ENCODE data around the gene VPS11.

VPS11 gene

GRCh38 chr11:119078675-119079420, 11.2 kb downstream of the VPS11 start:
- DNase-seq (ENCODE audit: low read depth in 2 of 2), result no peak
- TF ChIP-seq CTCF (IDR thresholded peaks at IDR 0.05; ENCODE audit: low read depth, low read length), result no peak
- no peak overlapping the region for H3K4me3 ChIP-seq (replicated peaks in 1 of 2; ENCODE audit: low read depth in 2 of 2, low read length in 2 of 2)

- TF ChIP-seq CTCF (IDR thresholded peaks at IDR 0.05; ENCODE audit: low read depth, low read length), result no peak
- H3K4me3 ChIP-seq (replicated peaks in 1 of 2; ENCODE audit: low read depth in 2 of 2, low read length in 2 of 2), result no peak overlapping the region
- no peak for DNase-seq (ENCODE audit: low read depth in 2 of 2)
Measured at GRCh38 chr11:119081682-119082260, 14.2 kb downstream of the VPS11 start.

DNA sequence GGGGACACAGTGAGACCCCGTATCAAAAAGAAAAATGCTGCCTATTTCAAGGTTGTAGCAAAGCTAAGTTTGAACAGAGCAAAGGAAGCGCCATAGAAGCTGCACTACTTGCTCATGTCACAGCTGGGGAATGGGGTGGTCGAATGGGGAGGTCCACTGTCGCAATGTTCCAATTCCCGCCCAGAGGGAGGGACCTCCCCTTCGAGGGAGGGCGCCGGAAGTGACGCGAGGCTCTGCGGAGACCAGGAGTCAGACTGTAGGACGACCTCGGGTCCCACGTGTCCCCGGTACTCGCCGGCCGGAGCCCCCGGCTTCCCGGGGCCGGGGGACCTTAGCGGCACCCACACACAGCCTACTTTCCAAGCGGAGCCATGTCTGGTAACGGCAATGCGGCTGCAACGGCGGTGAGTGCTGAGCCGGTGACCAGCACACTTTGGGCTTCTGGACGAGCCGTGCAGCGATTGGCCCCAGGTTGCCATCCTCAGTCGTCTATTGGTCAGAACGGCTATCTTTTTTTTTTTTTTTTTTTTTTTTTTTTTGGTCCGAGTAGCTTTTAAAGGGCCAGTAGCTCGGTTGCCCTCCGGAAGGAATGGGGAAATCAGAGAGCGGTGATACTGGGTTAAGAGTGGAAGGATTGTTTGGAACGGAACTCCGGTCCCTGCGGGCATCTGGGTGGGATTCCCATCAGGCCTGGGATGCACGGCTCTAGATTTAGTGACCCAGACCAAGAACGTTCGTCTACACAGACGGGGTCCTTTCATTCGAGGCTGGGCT, 17.2 kb downstream of the VPS11 start, which contains the start of gene HMBS:
Gene HMBS, plus strand, starts transcription at position 219 of the 774 bp plus-strand sequence. Its CDS starts 153 bp downstream, at position 372.
- H3K4me3 ChIP-seq (replicated peaks in 1 of 2; ENCODE audit: low read depth in 2 of 2, low read length in 2 of 2), result peak within 1 kb of the TSS; percentile 76 to 93
- no peak for TF ChIP-seq CTCF (IDR thresholded peaks at IDR 0.05; ENCODE audit: low read depth, low read length)
- DNase-seq (ENCODE audit: low read depth in 2 of 2), result peak; percentile 96 to 97

DNA sequence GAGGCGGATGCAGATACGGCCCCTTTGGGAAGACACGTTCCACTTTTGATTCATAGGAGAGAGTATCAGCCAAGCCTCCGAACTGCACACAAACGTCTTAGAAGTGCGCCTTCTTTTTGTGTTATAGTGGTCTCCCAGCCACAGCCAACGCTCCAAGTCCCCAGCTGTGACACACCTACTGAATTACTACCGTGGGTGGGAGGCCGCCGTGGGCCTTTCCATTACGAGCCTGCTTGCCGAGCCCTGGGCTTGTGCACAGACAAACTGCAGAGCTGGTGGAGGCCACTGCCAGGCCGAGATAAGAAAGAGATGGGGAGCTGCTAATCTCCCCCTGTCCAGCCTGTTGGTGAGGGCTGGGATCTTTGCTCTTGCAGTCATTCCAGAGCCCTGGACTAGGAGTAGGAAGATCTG, 17.8 kb downstream of the VPS11 start:
- no peak for TF ChIP-seq CTCF (IDR thresholded peaks at IDR 0.05; ENCODE audit: low read depth, low read length)
- peak overlapping the region; percentile 76 to 93 for H3K4me3 ChIP-seq (replicated peaks in 1 of 2; ENCODE audit: low read depth in 2 of 2, low read length in 2 of 2)
- DNase-seq (ENCODE audit: low read depth in 2 of 2), result no peak

DNA sequence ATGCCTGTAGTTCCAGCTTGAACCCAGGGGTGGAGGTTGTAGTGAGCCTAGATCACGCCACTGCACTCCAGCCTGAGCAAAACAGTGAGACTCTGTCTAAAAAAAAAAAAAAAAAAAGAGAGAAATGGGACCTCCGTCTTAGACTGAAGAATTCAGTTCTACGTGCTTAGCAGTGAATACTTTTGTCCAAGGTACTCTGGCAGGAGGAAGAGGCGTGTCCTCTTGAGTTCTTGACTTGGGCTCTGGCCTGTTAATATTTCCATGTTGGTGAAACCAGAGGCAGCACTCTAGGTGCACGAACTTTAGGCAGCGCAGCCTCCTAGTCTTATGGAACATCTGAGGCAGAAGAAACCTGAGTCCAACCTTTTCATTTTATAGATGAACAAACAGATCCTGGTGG, 19.5 kb downstream of the VPS11 start:
- no peak for DNase-seq (ENCODE audit: low read depth in 2 of 2)
- H3K4me3 ChIP-seq (replicated peaks in 1 of 2; ENCODE audit: low read depth in 2 of 2, low read length in 2 of 2), result no peak overlapping the region
- TF ChIP-seq CTCF (IDR thresholded peaks at IDR 0.05; ENCODE audit: low read depth, low read length), result no peak

DNA sequence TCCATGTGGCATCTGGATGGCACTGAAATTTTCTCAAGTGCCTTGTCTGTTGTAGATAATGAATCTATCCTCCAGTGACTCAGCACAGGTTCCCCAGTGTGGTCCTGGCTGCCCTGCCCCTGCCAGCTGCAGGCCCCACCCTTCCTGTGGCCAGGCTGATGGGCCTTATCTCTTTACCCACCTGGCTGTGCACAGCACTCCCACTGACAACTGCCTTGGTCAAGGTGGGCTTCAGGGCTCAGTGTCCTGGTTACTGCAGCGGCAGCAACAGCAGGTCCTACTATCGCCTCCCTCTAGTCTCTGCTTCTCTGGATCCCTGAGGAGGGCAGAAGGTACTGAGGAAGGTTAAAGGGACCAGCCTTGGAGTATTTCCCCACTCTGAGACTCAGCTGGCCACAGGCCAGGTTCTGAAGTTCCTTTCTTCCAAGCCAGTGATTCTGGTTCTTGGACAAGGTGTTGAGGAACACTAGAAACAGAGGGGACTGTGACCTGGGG, 20.2 kb downstream of the VPS11 start:
- no peak for TF ChIP-seq CTCF (IDR thresholded peaks at IDR 0.05; ENCODE audit: low read depth, low read length)
- H3K4me3 ChIP-seq (replicated peaks in 1 of 2; ENCODE audit: low read depth in 2 of 2, low read length in 2 of 2), result no peak overlapping the region
- DNase-seq (ENCODE audit: low read depth in 2 of 2), result no peak

Measured in cardiac fibroblast (primary cell).